GM19455 (cell line): ENCODE data around the gene DPF3.

Experiments used
- ATAC-seq: cut with Tn5 transposase; IDR thresholded peaks from one replicate; pipeline ENCODE4 v1.9.1; 2021; ENCODE audit not compliant: unreplicated experiment

DPF3 gene

DNA sequence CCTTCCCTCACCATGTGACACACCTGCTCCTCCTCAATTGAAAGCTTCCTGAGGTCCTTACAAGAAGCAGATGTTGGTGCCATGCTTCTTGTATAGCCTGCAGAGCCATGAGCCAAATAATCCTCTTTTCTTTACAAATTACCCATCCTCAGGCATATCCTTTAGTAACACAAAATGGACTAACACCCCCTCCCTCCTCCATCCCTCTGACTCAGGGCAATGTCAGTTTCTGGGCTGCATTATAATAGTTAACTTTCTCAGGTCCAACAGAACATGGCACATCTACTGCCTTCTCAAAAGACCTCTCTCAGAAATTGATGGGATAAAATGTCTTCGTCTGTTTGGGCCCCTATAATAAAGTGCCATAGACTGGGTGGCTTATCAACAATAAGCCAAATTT, 287.0 kb downstream of the DPF3 start:
- ATAC-seq = no peak

DNA sequence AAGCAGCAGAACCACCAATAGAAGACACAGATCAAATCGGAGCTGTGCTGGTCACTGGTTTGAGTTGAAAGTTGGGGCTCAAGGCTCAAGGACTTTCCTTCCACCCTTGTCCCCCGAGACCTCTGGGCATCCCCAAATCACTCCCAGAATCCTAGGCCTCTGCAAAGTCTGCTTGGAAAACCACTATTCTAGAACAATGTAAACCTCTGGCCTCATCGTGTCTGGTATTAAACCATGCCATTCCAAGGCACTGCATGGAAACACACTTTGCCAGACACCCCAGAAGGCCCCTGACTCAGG, 288.0 kb downstream of the DPF3 start:
- no peak for ATAC-seq

DNA sequence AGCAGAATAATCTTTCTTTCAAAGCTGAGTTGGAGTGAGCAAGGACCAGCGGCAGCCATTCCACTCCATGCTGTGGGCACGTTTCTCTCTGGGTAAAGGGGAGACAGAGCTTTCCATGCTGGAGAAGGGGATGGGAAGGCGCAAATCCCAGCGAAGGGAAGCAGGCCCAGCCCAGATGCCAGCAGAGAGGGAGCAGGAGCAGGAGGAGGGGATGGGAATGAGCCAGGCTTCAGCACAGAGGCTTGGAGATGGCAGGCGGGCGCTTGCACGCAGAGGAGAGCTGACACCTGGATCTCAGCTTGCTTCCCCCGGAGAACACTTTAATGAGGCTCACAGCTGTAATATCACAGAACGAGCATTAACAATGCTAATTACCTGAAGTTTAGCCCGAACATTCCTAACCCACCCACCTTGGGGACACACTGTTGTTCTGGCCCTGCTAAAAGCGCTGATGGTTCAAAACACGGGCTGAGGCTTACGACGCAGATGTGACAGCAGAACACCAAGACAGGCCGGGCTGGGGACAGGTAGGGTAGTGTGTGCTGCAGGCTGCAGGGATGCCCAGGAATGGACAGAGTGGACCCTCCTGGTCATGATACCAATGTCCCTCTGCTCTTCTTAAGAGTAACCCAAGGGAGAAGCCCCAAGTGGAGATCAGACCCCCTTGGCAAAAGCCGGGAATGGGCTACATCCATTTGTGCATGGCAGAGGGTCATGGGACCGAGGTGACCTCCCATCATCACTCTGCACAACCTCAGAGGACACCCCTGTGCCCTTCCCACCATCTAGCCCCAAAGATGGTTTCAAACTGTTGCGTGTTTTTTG, 288.6 kb downstream of the DPF3 start:
- ATAC-seq = no peak

DNA sequence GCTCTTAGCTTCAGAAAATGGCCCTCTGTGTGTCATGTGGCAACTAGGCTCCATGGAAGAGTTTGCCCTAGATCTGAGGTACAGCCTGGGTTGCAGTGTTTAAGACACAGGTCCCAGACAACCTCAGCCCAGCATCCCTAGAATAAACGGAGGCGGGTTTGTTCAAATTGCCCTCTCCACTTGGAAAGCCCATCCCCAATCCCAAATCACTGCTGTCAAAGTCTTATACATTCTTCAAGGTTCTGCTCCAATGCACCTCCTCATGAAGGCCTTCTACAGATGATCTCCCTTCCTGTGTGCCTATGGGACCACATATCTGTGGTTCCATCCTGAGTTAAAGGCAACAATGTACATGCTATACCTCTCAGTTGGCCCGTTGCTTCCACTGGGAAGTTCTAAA, 289.8 kb downstream of the DPF3 start:
- ATAC-seq = no peak

DNA sequence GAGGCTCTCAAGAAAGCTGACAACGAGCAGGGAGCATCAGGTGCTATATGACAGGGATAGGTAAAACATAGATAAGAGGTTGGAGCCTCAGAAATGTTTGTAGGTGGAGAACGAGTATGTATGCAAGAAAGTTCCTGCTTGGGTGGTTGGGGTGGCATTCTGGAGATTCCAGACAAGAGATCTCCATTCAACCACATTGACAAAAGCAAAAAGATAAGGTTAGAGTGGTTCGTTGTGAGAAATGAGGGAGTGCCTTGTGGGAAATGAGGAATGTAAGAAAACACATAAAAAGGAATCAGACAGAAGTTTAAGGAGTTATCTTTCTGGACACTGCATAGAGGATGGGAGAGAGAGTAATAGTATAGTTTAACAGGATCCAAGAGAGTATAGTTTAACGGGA, 290.3 kb downstream of the DPF3 start:
- ATAC-seq = no peak

DNA sequence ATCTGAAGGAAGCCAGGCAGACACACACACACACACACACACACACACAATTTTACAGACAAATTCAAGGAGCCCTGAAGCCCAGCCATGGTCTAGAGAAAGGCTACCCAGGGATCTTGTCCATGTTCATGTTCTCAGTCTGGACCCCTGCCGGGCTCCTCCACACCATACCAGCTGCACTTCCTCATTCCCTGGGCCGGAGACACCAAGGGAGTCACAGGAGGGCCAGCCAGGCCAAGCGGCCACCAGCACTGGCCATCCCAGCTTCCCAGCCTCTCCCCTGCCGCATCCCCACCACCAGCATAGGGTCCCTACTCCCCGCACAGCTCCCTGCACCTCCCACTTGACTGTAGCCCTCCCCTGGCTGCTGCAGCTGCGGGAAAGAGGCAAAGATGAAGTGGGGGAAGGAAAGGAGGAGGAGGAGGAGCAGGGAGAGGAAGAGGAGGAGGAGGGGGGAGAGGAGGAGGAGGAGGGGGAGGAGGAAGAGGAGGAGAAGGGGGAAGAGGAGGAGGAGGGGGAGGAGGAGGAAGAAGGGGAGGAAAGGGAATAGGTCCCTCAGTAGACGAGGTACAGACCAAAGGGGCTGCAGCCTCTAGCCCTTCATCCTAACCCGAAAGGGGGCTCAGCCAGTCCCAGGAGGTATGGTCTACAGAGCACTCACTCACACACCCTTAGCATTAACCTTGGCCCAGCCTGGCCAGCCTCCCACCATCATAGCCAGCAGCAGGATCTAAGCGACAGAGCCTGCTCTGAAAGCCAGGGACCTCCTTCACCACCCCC, 293.2 kb downstream of the DPF3 start:
- ATAC-seq = no peak

DNA sequence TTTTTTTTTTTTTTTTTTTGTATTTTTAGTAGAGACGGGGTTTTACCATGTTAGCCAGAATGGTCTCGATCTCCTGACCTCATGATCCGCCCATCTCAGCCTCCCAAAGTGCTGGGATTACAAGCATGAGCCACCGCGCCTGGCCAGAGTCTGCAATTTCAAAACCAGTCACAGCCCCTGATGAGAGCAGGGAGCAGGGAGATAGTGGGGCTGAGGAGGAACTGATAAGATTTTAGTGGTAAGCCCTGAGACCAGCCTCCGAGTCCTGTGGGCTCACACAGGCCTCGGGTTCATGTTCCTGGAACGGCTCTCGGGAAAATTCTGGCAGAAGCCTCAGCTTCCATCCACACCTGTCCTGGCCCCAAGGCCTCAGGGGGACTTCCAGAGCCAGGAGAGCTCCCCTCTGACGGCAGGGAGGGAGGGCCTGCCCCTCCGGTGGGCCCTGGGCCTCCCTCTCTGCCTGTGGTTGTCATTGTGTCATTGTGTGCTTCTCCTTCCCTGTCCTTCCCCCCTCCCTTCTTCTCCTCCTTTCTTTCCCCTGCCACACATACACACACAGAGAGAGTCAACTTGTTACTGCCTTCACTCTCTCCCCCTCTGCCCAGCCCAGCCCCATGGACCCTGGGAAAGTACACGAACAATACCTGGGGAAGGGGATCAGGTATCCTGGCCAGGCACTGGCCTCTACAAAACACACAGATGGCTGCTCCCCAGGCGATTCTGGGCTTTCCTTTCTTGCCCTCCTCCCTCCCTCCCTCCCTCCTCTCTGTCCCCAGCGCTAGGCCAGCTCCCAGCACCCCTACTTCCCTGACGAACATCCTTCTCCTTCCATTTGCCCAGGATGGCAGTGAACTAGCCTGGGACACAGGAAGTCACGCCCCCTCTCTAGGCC, 294.1 kb downstream of the DPF3 start:
- no peak for ATAC-seq

DNA sequence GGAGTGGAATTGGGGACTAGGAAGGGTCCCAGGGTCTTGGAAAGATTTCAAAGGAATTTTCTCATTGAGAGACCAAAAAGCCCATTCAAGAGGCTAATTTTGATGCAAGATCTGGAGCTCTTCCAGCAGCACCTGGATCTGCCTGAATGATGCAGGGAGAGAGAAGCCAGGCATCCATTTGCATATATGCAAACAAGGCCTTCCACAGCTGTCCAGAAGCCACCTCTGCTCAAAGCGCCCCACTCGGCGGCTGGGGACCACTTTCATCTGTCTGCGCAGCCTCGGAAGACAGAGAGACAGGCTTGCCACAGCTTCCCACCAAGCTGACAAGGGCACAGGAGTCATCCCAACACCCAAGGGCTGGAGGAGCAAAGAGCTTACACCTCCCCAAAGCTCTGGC, 295.6 kb downstream of the DPF3 start:
- peak; percentile 76 for ATAC-seq

DNA sequence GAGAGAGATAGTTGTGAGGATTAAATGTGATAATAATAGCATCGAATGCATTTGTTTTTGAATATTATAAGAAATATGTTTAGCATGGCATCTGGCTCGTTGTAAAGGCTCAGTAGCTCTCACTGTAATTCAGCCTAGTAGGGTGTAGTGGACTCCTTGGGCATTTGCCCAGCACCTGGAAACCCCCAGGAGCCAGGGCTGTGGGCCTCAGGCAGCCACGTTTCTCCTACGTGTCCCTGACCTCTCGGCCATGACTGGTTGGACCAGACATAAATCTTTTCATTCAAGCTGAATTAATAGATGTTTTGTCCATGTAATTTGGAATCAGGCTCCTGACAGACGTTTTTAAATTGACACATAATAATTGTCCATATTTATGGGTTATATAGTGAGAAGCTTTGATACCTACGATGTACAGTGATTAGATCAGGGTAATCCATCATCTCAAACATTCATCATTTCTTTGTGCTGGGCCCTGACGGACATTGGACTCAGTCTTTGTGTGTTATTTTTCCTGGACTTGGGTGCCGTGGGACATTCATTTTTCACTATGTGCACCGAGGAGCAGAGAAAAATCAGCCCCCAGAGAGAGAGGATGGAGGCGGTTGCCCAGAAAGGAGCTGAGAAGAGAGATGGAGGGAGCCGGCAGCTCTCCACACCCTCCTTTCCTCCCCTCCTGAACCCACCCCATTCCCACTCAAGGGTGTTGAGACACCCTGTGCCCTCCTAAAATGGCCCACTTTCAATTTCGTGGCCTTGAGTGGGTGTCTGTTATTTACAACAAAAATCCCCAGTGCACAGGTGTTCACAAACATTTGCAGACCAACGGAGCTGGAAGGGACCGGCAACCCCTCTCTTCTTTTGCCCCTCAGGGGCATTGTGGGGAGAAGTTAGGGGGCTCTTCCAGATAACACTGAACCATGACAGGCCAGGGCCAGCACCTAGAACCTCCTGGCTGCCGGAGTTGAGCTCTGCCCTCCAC, 296.4 kb downstream of the DPF3 start:
- ATAC-seq = peak; percentile 35

DNA sequence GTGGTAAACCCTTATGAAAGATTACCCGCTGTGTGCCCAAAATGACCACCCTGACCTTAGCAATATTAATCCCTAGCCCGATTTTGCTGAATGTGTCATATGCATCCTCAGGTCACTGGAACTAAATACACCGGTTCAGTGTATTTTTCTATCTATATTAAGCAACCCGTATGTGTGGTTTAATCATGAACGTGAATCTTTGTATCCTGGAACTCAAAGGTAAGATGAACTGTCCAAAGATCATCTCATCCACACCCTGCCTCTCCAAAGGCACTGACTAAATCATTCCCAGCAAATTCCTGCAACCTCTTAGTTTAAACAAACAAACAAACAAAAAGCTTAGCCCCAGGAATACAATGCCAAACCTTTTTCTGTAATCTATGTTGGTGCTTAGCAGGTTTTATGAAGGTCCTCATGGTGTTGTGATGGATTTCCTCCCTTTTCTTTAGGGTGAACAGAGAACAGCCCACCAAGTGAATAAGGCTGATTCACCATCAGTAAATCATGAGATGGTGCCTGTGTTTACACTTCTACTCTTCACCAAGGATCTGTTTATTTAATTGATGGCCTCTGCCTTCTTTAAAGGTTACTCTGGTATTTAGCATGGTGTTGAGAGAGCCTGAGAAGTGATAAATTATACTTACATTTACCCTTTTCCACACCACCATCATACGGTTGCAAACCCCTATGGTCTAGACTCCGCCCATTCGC, 298.6 kb downstream of the DPF3 start:
- ATAC-seq = no peak

DNA sequence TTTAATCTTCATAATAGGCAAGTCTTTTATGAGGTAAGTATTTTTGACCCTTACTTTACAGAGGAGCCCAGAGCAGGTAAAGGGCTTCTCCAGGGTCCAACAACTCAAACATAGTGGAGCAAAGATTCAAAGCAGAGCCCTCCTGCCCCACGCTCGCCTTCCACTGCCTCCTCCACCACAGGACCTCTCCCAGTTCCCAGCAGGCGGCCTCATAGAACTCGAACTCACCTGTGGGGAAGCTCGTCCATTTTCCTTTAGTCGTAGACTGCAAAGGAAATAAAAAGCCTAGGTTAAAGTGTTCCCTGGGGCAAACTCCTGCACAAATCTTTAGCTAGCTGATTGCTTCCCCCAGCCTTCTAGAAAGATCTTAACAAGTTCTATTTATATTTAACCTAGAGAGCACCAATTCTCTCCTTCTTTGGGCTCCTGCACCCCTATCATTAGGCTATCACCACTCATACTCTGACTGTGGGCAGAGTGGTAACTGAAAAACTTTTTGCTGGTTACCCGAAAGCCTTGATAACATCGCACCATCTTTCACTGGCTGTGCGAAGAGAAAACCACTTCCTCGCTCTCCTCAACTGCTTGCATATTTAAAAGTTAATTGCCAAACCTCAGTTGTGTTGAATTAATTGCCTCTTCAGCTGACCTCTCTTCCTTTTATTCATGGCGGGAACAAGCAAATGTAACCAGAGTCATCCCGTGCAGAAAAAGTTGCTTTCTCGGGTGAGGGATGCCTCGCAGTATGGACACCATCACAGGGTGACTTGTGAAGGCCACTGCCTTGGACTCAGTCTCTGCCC, 299.6 kb downstream of the DPF3 start:
- ATAC-seq = no peak

DNA sequence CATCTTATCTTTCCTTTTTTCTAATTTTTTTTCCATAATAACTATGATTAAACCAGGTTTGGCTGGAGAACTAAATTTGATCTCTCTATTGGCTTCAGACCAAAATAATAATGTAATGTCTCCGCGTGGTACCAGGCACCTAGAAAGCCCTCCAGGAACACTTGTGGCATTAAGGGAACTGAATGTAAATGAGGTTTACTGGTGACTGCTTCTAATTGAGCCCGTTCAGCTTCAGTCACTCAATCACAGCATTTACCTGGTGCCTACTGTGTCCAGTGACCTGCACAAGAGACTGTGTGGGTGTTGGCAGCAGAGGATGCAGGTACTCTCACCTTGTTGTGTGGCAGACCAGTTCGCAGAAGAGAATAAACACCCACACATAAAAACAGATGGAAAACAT, 302.5 kb downstream of the DPF3 start:
- no peak for ATAC-seq

DNA sequence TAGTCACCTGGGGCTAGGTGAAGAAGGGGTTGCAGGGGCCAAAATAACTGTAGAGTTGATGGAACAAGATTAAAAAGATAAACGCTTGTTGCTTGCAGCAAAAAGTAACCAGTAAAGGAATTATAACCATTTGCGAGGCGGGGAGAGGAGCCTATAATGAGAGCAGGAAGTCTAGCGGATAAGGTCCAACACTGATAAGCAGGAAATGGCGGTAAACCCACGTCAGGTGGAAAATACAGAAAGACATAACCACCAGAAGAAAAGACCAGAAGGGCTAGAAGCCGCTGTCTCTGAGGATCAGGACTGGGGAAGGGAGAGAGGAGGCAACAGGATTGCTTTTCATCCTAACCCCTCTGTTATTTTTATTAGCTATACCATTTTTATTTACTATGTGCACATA, 303.3 kb downstream of the DPF3 start:
- no peak for ATAC-seq

DNA sequence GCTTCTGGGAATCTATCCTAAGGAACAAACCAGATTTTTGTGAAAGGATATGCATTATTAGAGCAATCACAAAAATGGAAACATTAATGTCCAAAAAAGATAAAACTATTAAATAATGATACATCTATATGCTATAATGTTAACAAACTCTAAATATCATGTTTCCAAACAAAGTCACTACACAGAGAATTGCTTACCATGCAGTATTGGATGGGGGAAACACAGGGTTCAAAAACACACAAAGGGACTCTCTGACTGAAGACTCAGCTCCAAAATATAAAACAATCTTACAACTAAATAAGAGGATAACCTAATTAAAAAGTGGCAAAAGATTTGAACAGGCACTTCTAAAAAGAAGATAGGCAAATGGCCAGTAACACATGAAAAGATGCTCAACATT, 304.2 kb downstream of the DPF3 start:
- no peak for ATAC-seq

DNA sequence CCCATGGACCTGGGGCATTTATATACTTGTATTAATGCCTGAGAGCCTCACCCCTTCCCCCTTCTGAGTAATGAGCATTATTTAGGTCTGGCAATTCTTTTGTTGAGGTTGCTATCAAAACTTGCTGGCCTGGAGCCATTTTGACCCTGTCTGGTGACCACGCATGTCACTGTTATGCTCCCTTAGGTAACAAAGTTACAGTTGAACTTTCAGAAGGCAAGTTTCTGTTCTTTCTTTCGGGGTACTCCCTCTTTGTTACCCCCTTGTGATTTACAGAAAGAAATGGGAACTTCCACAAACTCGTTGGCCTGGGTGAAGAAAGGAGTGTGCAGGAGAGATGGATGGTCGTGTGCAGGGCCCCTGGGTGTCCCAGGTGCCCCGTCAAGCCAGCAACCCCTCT, 305.4 kb downstream of the DPF3 start:
- ATAC-seq = no peak

DNA sequence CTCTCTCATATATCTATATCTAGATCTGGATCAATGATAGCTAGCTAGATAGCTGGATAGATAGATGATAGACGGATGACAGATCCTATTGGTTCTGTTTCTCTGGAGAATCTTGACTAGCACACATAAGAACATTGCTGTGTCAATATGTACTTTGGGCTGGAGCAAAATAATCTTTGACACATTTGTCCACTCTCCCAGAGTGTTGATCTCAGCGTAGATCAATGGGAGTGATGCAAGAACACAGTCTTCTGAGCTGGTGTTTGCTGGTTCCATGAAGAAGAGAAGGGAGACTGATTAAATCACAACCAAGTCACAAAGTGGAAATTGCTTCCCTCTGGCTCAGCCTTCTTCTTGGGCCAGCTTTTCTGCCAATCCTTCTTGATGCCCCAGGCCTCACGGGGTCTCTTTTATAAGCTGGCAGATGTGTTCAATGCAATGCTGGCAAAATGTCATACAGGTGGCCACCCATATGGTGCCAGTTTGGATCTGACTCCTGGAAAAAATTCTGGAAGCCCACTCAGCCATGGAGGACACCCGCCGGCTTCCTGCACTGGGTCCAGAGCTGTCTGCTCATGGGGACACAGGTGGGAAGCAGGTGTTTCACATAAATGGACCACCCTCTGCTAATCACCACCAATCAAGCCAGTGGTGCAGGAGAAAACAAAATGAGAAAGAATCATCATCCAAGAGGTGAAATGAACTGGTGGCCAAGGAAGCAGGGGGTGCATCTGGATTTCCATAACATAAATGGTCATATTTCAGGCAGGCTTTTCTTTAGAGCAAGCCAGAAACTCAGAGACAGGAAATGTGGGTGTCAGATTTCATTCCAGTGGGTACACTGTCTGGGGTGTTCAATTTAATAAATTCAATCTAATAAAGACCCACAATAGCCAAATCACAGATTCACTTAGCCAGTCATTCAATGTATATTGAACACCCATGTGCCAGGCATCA, 310.3 kb downstream of the DPF3 start:
- ATAC-seq = no peak

DNA sequence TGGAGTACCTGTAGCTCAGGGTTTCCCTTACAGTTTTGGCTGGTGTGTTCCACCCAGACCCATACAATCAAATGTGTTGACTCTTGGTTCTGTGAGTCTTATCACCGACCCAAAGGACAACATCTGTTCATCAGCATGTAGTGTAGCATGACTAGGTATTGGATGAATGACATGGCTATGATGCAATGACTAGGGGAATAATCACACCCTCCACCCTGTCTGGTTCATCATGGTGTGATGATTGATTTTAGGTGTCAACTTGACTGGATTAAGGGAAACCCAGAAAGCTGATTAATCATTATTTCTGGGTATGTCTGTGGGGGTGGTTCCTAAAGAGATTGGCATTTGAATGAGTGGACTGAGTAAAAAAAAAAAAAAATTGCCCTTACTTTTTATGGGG, 311.3 kb downstream of the DPF3 start:
- no peak for ATAC-seq

DNA sequence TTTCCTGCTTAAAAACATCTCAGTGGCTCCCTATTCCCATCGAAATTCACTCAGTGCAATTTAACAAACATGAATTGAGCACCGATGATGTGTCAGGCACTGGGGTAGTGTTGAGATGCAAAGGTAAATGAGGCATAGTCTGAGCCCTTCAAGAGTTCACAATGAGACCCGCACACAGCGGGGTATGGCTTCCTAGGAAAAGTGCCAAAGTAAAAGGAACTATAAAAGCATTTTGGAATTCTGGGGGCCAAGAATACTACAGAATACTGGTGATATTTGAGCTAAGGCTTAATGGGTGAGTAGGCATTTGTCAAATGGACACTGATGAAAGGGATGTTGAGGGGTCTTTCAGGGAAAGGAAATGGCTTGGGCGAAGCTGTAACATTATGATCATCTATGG, 315.4 kb downstream of the DPF3 start:
- ATAC-seq = no peak
